ENCODE measurements around the gene USP10.

GRCh38 chr16:84714028-84714427 is 14.2 kb downstream of the USP10 start:
- TF ChIP-seq CTCF (IDR thresholded peaks at IDR 0.05): no peak
- no peak for TF ChIP-seq ZFX (IDR thresholded peaks at IDR 0.05; ENCODE audit: borderline replicate concordance)

Data from 22Rv1 (cell line).